K562 (cell line): ENCODE measurements around the gene MAP3K14. TPM values are rescaled to one million over a fixed set of nuclear protein-coding genes. Genes with fewer than 3 reads are reported as not detected.
A peak's percentile ranks its signal among the peaks of the same experiment; 100 is the strongest.

Experiments used
- ATAC-seq: fragments of 200-7000 bp; cut with Tn5 transposase; 3 replicates; pipeline ENCODE4 v1.9.1; 2020; ENCODE audit warnings: moderate library complexity
- BruUV-seq: library from RNA; stranded (reverse); fragments of 400-500 nt; replicated peaks from 2 replicates; lab custom pipeline; 2021; lab: Mats Ljungman, UMichigan
- CTCF ChIA-PET: fragments of 300-600 bp; formaldehyde crosslinking; extraction: SDS; loops from one replicate; lab custom pipeline; 2021; ENCODE audit warnings: low intra/inter-chr PET ratio; lab: Yijun Ruan, JAX
- POLR2A ChIA-PET: fragments of 300-600, 350-650 bp; sonication (Branson Sonifier 250); formaldehyde crosslinking; extraction: SDS; loops from one replicate; lab custom pipeline; 2021; ENCODE audit warnings: antibody characterized with exemption, inconsistent platforms; lab: Yijun Ruan, JAX
- DNase-seq, 4 experiments: peaks; one replicate each; pipeline versions ENCODE4 v3.0.0 to v3.0.0-alpha.2; 2011 to 2018; ENCODE audit warnings: low spot score in 3 of 4, mixed read lengths in 3 of 4; ENCODE audit errors: extremely low read depth in 1 of 4
- FAIRE-seq: peaks from 2 replicates; lab custom pipeline; 2011; peaks lifted over from hg19 to GRCh38; lab: Jason Lieb, UNC
- H2AFZ ChIP-seq: 2 replicates; pipeline ENCODE4 v1.6.0; 2011; ENCODE audit warnings: low read depth, low read length, control low read depth, inconsistent platforms
- H3K27ac ChIP-seq: fragments of 200-600 bp; 3 replicates; pipeline ENCODE4 v1.8.0; 2011; ENCODE audit warnings: low read depth, mild to moderate bottlenecking, control low read depth, inconsistent platforms, low read length, moderate library complexity, mixed read lengths; ENCODE audit errors: extremely low read depth
- H3K27me3 ChIP-seq, 2 experiments: fragments of 300-600 bp in 1 of 2; 2 replicates in 1 of 2; 3 replicates in 1 of 2; pipeline versions ENCODE4 v1.6.0 to v1.8.0; 2011; ENCODE audit warnings: inconsistent platforms in 2 of 2, low read length in 2 of 2, mild to moderate bottlenecking in 1 of 2, mixed read lengths in 1 of 2, moderate library complexity in 1 of 2; ENCODE audit not compliant: control insufficient read depth in 2 of 2, insufficient read depth in 2 of 2
- H3K36me3 ChIP-seq: fragments of 300-600 bp; 3 replicates; pipeline ENCODE4 v1.8.0; 2011; ENCODE audit warnings: mild to moderate bottlenecking, low read length, inconsistent platforms; ENCODE audit not compliant: control insufficient read depth, insufficient read depth
- H3K4me1 ChIP-seq, 2 experiments: fragments of 200-600 bp in 1 of 2; replicated peaks in 1 of 2; 2 replicates in 1 of 2; 3 replicates in 1 of 2; pipeline versions ENCODE4 v1.5.1 to v1.8.0; 2011; ENCODE audit warnings: inconsistent platforms in 2 of 2, low read length in 2 of 2, mild to moderate bottlenecking in 1 of 2, mixed read lengths in 1 of 2, moderate library complexity in 1 of 2; ENCODE audit not compliant: control insufficient read depth in 2 of 2, insufficient read depth in 2 of 2
- H3K4me2 ChIP-seq: 2 replicates; pipeline ENCODE4 v1.6.1; 2011; ENCODE audit warnings: low read length, control low read depth, inconsistent platforms, mixed read lengths; ENCODE audit not compliant: insufficient read depth
- H3K4me3 ChIP-seq: fragments of 200-600 bp; sonication (generic), shearing (Covaris generic); 2 replicates; pipeline ENCODE4 v1.5.1; 2016; ENCODE audit warnings: control low read depth, inconsistent platforms
- H3K79me2 ChIP-seq: fragments of 200-600 bp; 3 replicates; pipeline ENCODE4 v1.8.0; 2011; ENCODE audit warnings: low read length, inconsistent platforms; ENCODE audit not compliant: control insufficient read depth, insufficient read depth
- H3K9ac ChIP-seq, 2 experiments: 2 replicates each; pipeline versions ENCODE4 v1.6.0 to v1.6.1; 2011; ENCODE audit warnings: low read depth in 2 of 2, low read length in 2 of 2, control low read depth in 1 of 2, inconsistent platforms in 1 of 2, mild to moderate bottlenecking in 1 of 2, mixed read lengths in 1 of 2; ENCODE audit not compliant: insufficient read depth in 1 of 2
- H3K9me1 ChIP-seq: one replicate; pipeline ENCODE4 v1.6.0; 2011; ENCODE audit warnings: inconsistent platforms, mild to moderate bottlenecking, low read length, moderate library complexity; ENCODE audit not compliant: control insufficient read depth, insufficient read depth
- H3K9me3 ChIP-seq: replicated peaks from 2 replicates; pipeline ENCODE4 v1.5.1; 2011; ENCODE audit warnings: low read depth, low read length, inconsistent platforms; ENCODE audit not compliant: control insufficient read depth, insufficient read depth
- H4K20me1 ChIP-seq: replicated peaks from 2 replicates; pipeline ENCODE4 v1.6.1; 2011; ENCODE audit warnings: low read length, inconsistent platforms, mixed read lengths; ENCODE audit not compliant: control insufficient read depth, insufficient read depth
- FOSL1 ChIP-seq: fragments of 200-800 bp; sonication (Bioruptor generic); conservative IDR thresholded peaks from 2 replicates; pipeline ENCODE4 v1.6.1; 2016; ENCODE audit warnings: missing genetic modification characterization, missing compliant biosample characterization
- FOXK2 ChIP-seq, 2 experiments: fragments of 450-650 bp; IDR thresholded peaks in 1 of 2; conservative IDR thresholded peaks in 1 of 2; 2 replicates each; pipeline ENCODE4 v1.6.1; 2016; ENCODE audit warnings: low read depth in 2 of 2, mild to moderate bottlenecking in 1 of 2
- FOXP1 ChIP-seq: sonication (generic); formaldehyde crosslinking; IDR thresholded peaks from 2 replicates; pipeline ENCODE4 v1.8.0; 2022; ENCODE audit warnings: mild to moderate bottlenecking, missing genetic modification reagents
- JUND ChIP-seq, 2 experiments: IDR thresholded peaks; 2 replicates in 1 of 2; 3 replicates in 1 of 2; pipeline ENCODE4 v1.6.1; 2011; ENCODE audit warnings: borderline replicate concordance in 2 of 2, low read depth in 2 of 2, low read length in 2 of 2, improper control_type of control experiment in 1 of 2, missing biosample characterization in 1 of 2, missing genetic modification characterization in 1 of 2, missing genetic modification reagents in 1 of 2
- NUFIP1 ChIP-seq: fragments of 450-650 bp; IDR thresholded peaks from 2 replicates; pipeline ENCODE4 v1.6.1; 2018; ENCODE audit not compliant: partially characterized antibody
- PRPF4 ChIP-seq: fragments of 200-400 bp; formaldehyde crosslinking; IDR thresholded peaks from one replicate; pipeline ENCODE4 v1.6.1; 2017; ENCODE audit warnings: low read length, low read depth, mild to moderate bottlenecking; ENCODE audit not compliant: insufficient read depth, poor library complexity, severe bottlenecking
- RCOR1 ChIP-seq, 2 experiments: IDR thresholded peaks; 2 replicates each; pipeline ENCODE4 v1.6.1; 2012; ENCODE audit warnings: low read depth in 2 of 2, low read length in 2 of 2, borderline replicate concordance in 1 of 2, improper control_type of control experiment in 1 of 2
- SMARCA4 ChIP-seq: fragments of 450-650 bp; IDR thresholded peaks from 2 replicates; pipeline ENCODE4 v1.6.1; 2016
- SMARCB1 ChIP-seq: IDR thresholded peaks from 2 replicates; pipeline ENCODE4 v1.6.1; 2011; ENCODE audit warnings: improper control_type of control experiment, low read depth; ENCODE audit not compliant: insufficient read length
- SMARCE1 ChIP-seq: fragments of 450-650 bp; IDR thresholded peaks from 2 replicates; pipeline ENCODE4 v1.7.1; 2016; ENCODE audit warnings: mild to moderate bottlenecking
- SPI1 ChIP-seq: IDR thresholded peaks from 2 replicates; pipeline ENCODE4 v1.6.1; 2011; ENCODE audit warnings: low read depth, low read length, control low read depth, borderline replicate concordance
- SUPT5H ChIP-seq: fragments of 450-650 bp; IDR thresholded peaks from 2 replicates; pipeline ENCODE4 v1.6.1; 2016
- ZNF121 ChIP-seq: sonication (generic); formaldehyde crosslinking; conservative IDR thresholded peaks from 2 replicates; pipeline ENCODE4 v1.8.0; 2022; ENCODE audit warnings: missing genetic modification reagents
- ZNF766 ChIP-seq: fragments of 200-800 bp; sonication (Bioruptor generic); conservative IDR thresholded peaks from 2 replicates; pipeline ENCODE4 v1.6.1; 2016; ENCODE audit warnings: missing genetic modification characterization, missing compliant biosample characterization
- WGBS: fragments of 100-300 bp; shearing (Covaris generic); methylation state at CpG from one replicate; pipeline ENCODE4 v1.1.6; 2016; ENCODE audit warnings: low coverage, mixed read lengths; ENCODE audit not compliant: insufficient coverage; ENCODE audit errors: missing lambda C conversion rate; 5-methylcytosine and 5-hydroxymethylcytosine counted together
- in situ Hi-C: fragments of 300-500 bp; cut with MboI; formaldehyde crosslinking; loops from 4 replicates; pipeline ENCODE4 v1.15.0; 2018; ENCODE audit warnings: inconsistent platforms, mixed read lengths
- intact Hi-C: fragments of 100-400 bp; cut with micrococcal nuclease; formaldehyde crosslinking; loops from 2 replicates; pipeline ENCODE4 v1.14.2; 2022
- polyA plus RNA-seq, 8 experiments: library from polyadenylated mRNA; depleted of rRNA in 4 of 8; stranded (reverse) in 5 of 8; unstranded in 3 of 8; fragments of >200 nt; fragmentation: Nextera tagmentation in 2 of 8; fragmentation: Illumina TruSeq in 1 of 8; extraction: Ambion mirVana in 2 of 8; extraction: Trizol in 1 of 8; gene quantifications; 2 replicates each; pipeline versions ENCODE4 v1.2.1 to v1.2.3, GENCODE V29; 2011 to 2014; ENCODE audit warnings: inconsistent platforms in 1 of 8, missing spikeins in 1 of 8
- total RNA-seq, 7 experiments: library from RNA; depleted of rRNA in 6 of 7; stranded (reverse); fragments of >200 nt in 6 of 7; fragmentation: Illumina TruSeq in 2 of 7; extraction: Trizol in 2 of 7; gene quantifications; 2 replicates each; pipeline versions ENCODE4 v1.2.1 to v1.2.3, GENCODE V29; 2011 to 2021; ENCODE audit warnings: low replicate concordance in 1 of 7
- TF ChIP-seq, protein P1 (sequence below): sonication (generic); IDR thresholded peaks from 2 replicates; pipeline ENCODE4 v1.6.1; 2016
- TF ChIP-seq, protein P2 (sequence below), 2 experiments: fragments of 450-650 bp in 1 of 2; sonication (generic) in 1 of 2; formaldehyde crosslinking in 1 of 2; IDR thresholded peaks in 1 of 2; conservative IDR thresholded peaks in 1 of 2; 2 replicates each; pipeline versions ENCODE4 v1.6.1 to v1.8.1; 2016 to 2023; ENCODE audit warnings: mild to moderate bottlenecking in 2 of 2, moderate library complexity in 2 of 2, inconsistent platforms in 1 of 2, missing genetic modification reagents in 1 of 2
- TF ChIP-seq, protein P3 (sequence below): sonication (generic); formaldehyde crosslinking; IDR thresholded peaks from 2 replicates; pipeline ENCODE4 v1.8.0; 2022; ENCODE audit warnings: mild to moderate bottlenecking, low read depth, missing genetic modification reagents

The MAP3K14 gene
- total and polyA plus RNA-seq, 9 of the 15 experiments (the other 6 are each of a cell fraction or from before 2014, with no cell fraction given) = 0.45 to 8.7 (median 3.2) TPM

DNA sequence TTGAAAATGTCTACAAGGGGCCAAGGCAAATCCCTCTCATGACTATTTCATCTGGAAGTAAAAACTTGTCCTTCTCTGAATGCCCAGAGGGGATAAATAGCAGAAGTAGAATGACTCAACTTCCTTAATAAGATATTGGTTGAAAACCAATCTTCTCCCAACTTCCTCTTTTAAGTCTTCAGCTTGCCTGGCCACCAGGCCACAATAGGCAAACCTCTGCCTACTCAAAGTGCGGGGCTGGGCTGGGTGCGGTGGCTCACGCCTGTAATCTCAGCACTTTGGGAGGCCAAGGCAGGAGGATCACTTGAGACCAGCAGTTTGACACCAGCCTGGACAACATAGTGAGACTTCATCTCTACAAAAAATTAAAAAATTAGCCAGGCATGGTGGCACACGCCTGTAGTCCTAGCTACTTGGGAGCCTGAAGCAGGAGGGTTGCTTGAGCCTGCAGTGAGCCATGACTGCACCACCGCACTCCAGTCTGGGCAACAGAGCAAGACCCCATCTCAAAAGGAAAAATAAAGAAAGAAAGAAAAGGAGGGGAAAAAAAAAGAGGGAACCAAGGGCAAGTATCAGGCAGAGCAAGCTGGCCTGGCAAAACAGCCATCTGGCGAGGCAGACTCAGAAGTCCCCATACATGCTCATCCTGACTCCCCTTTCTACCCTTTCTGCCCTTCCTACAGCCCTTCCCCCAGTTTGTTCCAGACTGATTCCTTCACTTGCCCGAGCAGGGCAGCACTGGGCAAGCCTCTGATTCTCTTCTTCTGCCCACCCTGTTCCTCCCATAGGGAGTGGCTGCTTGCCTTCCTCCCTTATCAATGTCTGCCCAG lies 20.6 kb downstream of the MAP3K14 start:
- no peak for FAIRE-seq
- H3K27ac ChIP-seq = no peak overlapping the region
- peak overlapping the region in 1 of 2 experiments; percentile 65; a peak in 1 of 4 replicates for H3K9ac ChIP-seq
- H3K9me1 ChIP-seq = peaks cover 5% of the 10 kb centered on the region
- H3K4me1 ChIP-seq = peaks cover 15 to 24% of the 10 kb centered on the region in 2 experiments
- CTCF ChIA-PET = no interaction called here
- H2AFZ ChIP-seq = no peak overlapping the region
- H4K20me1 ChIP-seq = peaks cover 41% of the 10 kb centered on the region
- no peaks in the 10 kb centered on the region for H3K27me3 ChIP-seq
- in situ Hi-C loops = no loop called here
- peaks cover 14% of the 10 kb centered on the region for H3K36me3 ChIP-seq
- no TSS peak for BruUV-seq
- peak; percentile 39; the same call in 1 of the 3 replicates for ATAC-seq
- H3K4me3 ChIP-seq = no peak overlapping the region
- no peak for DNase-seq
- intact Hi-C loops = no loop called here
- peaks cover 36% of the 10 kb centered on the region for H3K79me2 ChIP-seq
- 56% methylated on average over 7 of the region's 7 CpGs for WGBS
- H3K9me3 ChIP-seq = no peaks in the 10 kb centered on the region
- POLR2A ChIA-PET = interaction anchor here (0.9 to 1.3 kb wide), 6 partner anchors 9 to 30 kb away, joined by 3 read pairs; partner anchors contain the start of gene MAP3K14
- no peak overlapping the region for H3K4me2 ChIP-seq
- TF ChIP-seq PRPF4 (no peak), FOXK2 (conservative IDR thresholded peaks at IDR 0.05 in 1 of 2, IDR thresholded peaks at IDR 0.05 in 1 of 2; ENCODE audit: low read depth in 2 of 2) (no peak), NUFIP1 (no peak), RCOR1 (IDR thresholded peaks at IDR 0.05; ENCODE audit: borderline replicate concordance in 1 of 2, low read depth in 2 of 2, low read length in 2 of 2) (0 out of 4 replicates have a peak, but pooled peaks of 1 of the 2 experiments have one; percentile 15), ZNF766 (CRISPR knock-in tag) (0 out of 2 replicates have a peak, but pooled peaks have one; percentile 18), ZNF121 (CRISPR knock-in tag) (peak; percentile 76), SMARCB1 (no peak), FOSL1 (tag) (peak; percentile 43), SMARCE1 (peak; percentile 58; the same call in 1 of the 2 replicates), SMARCA4 (peak; percentile 32; the same call in 1 of the 2 replicates), FOXP1 (no peak), SPI1 (peak; percentile 92), JUND (IDR thresholded peaks at IDR 0.05; ENCODE audit: borderline replicate concordance, low read depth, low read length) (peak; percentile 66), JUND (tag; IDR thresholded peaks at IDR 0.05; ENCODE audit: borderline replicate concordance, low read depth, low read length) (no peak; the same call in 2 of the 3 replicates), SUPT5H (no peak)
- TF ChIP-seq, protein P1, sequence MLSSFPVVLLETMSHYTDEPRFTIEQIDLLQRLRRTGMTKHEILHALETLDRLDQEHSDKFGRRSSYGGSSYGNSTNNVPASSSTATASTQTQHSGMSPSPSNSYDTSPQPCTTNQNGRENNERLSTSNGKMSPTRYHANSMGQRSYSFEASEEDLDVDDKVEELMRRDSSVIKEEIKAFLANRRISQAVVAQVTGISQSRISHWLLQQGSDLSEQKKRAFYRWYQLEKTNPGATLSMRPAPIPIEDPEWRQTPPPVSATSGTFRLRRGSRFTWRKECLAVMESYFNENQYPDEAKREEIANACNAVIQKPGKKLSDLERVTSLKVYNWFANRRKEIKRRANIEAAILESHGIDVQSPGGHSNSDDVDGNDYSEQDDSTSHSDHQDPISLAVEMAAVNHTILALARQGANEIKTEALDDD = peak; percentile 38; the same call in 1 of the 2 replicates
- TF ChIP-seq, protein P2, sequence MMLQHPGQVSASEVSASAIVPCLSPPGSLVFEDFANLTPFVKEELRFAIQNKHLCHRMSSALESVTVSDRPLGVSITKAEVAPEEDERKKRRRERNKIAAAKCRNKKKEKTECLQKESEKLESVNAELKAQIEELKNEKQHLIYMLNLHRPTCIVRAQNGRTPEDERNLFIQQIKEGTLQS (IDR thresholded peaks at IDR 0.05) = 0 out of 2 replicates have a peak, but pooled peaks have one; percentile 11
- TF ChIP-seq, protein P2 (CRISPR knock-in tag; conservative IDR thresholded peaks at IDR 0.05) = no peak
- TF ChIP-seq, protein P3, sequence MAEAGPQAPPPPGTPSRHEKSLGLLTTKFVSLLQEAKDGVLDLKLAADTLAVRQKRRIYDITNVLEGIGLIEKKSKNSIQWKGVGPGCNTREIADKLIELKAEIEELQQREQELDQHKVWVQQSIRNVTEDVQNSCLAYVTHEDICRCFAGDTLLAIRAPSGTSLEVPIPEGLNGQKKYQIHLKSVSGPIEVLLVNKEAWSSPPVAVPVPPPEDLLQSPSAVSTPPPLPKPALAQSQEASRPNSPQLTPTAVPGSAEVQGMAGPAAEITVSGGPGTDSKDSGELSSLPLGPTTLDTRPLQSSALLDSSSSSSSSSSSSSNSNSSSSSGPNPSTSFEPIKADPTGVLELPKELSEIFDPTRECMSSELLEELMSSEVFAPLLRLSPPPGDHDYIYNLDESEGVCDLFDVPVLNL = no peak
